Right lobe of liver (tissue), 6 donors: Measurements from ENCODE around the gene SIRT2. TPM values are rescaled to one million over a fixed set of nuclear protein-coding genes. Genes with fewer than 3 reads are reported as not detected.
"Not testable (repeated sequence)": the region's sequence is repeated elsewhere in the genome, so short reads cannot be mapped to it uniquely, and the experiment has no call there.

ENCODE experiments used
- ATAC-seq, 4 donors: fragments of 200-7000 bp; cut with Tn5 transposase; one replicate each; pipeline ENCODE4 v1.9.1; 2020; ENCODE audit warnings: mild to moderate bottlenecking in 4 of 4, moderate library complexity in 4 of 4
- DNase-seq, 3 donors: peaks; one replicate each; pipeline ENCODE4 v3.0.0-alpha.2; 2020
- H3K27ac ChIP-seq, 3 donors: fragments of 200-600 bp; one replicate each; pipeline ENCODE4 v1.8.0; 2022
- H3K27me3 ChIP-seq, 2 donors: fragments of 200-600 bp; one replicate each; pipeline ENCODE4 v1.8.0; 2022
- H3K36me3 ChIP-seq, 4 donors: fragments of 200-600 bp; sonication (generic) in 1 of 4; one replicate each; pipeline versions ENCODE4 v1.5.1 to v1.8.0; 2017 to 2022; ENCODE audit warnings: control low read depth in 1 of 4
- H3K4me1 ChIP-seq, 4 donors: fragments of 200-600 bp; sonication (generic) in 1 of 4; one replicate each; pipeline versions ENCODE4 v1.5.1 to v1.8.0; 2017 to 2022; ENCODE audit warnings: control low read depth in 1 of 4
- H3K4me3 ChIP-seq, 3 donors: fragments of 200-600 bp; one replicate each; pipeline ENCODE4 v1.8.0; 2022
- H3K9me3 ChIP-seq, 4 donors: fragments of 200-600 bp; sonication (generic) in 1 of 4; one replicate each; pipeline versions ENCODE4 v1.5.1 to v1.8.0; 2017 to 2022; ENCODE audit warnings: control low read depth in 1 of 4
- CTCF ChIP-seq, 4 donors: fragments of 200-600 bp in 3 of 4; fragments of 450-650 bp in 1 of 4; IDR thresholded peaks; one replicate each; pipeline versions ENCODE4 v1.5.1 to v1.8.0; 2016 to 2022; ENCODE audit warnings: antibody characterized with exemption in 4 of 4, mild to moderate bottlenecking in 2 of 4
- POLR2A ChIP-seq: fragments of 450-650 bp; IDR thresholded peaks from one replicate; pipeline ENCODE4 v1.6.1; 2017; ENCODE audit warnings: antibody characterized with exemption, mild to moderate bottlenecking
- WGBS: methylation state at CpG from one replicate; pipeline ENCODE4 v1.1.6; 2018; ENCODE audit warnings: low coverage, low lambda C conversion rate; ENCODE audit not compliant: insufficient coverage; ENCODE audit errors: missing lambda C conversion rate; 5-methylcytosine and 5-hydroxymethylcytosine counted together
- intact Hi-C, 2 donors: fragments of 100-400 bp; cut with DNase I; formaldehyde crosslinking; loops; one replicate each; pipeline versions ENCODE4 v1.11.2 to v1.14.1; 2022
- total RNA-seq, 6 experiments: library from RNA; depleted of rRNA in 2 of 6; stranded (reverse); fragments of >200 nt in 2 of 6; fragmentation: NEBNext Ultra II Directional in 3 of 6; extraction: Animal tissue kit (Norgen Biotek cat#: 25700) in 3 of 6; gene quantifications; one replicate each; pipeline versions ENCODE4 v1.1.0 to v1.2.4, GENCODE V29; 2016 to 2023
- donor health status: DM: no; HTN: yes; CAD: no.
- donor health status: DM: no; HTN: no; CAD: no.
- donor health status: DM: no; HTN: no; CAD: no.
- donor health status: DM: no; HTN: yes; CAD: no.
- donor health status: DM: no; HTN: yes; CAD: no.

The SIRT2 gene
- total RNA-seq, 6 experiments from 2014 or later, result 28.6 to 62.0 (median 32.5) TPM

- intact Hi-C loops, result no loop called here
- Histone ChIP-seq H3K27me3 (no peaks in the 10 kb centered on the region), H3K9me3 (no peaks in the 10 kb centered on the region), H3K4me1 (peaks cover 0 to 8% (median 4%) of the 10 kb centered on the region in 4 donors), H3K27ac (no peak overlapping the region), H3K4me3 (no peak overlapping the region), H3K36me3 (peaks cover 0 to 14% (median 3%) of the 10 kb centered on the region in 4 donors)
- ATAC-seq (no peak), DNase-seq (no peak)
- TF ChIP-seq CTCF (IDR thresholded peaks at IDR 0.05) (no peak), POLR2A (no peak)
- WGBS, result 100% methylated on average over 1 of the region's 17 CpGs
Observed at GRCh38 chr19:38888876-38889275, 10.5 kb downstream of the SIRT2 start.

- H3K36me3 ChIP-seq, result peaks cover 0 to 16% (median 3%) of the 10 kb centered on the region in 4 donors
- ATAC-seq, H3K9me3 ChIP-seq, H3K4me3 ChIP-seq, H3K27ac ChIP-seq, intact Hi-C loops, H3K4me1 ChIP-seq, H3K27me3 ChIP-seq, DNase-seq: not testable (repeated sequence)
- WGBS, result 100% methylated on average over 1 of the region's 3 CpGs
Observed at GRCh38 chr19:38884691-38885090, 14.7 kb downstream of the SIRT2 start.

DNA sequence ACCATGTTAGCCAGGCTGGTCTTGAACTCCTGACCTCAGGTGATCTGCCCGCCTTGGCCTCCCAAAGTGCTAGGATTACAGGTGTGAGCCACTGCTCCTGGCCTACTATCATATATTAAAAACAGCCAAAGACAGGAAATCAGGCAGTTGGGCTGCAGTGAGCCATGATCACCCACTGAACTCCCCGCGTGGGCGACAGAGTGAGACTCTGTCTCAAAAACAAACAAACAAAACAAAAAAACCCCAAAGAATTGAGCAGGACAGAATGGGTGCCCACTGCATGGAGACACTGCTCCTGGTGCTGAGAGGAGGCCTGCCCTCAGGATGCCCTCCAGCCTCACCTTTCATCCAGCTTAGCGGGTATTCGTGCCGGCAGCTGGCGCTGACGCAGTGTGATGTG is 16.1 kb downstream of the SIRT2 start:
- no peak overlapping the region for H3K4me3 ChIP-seq
- H3K27me3 ChIP-seq, result no peaks in the 10 kb centered on the region
- ATAC-seq (no peak), DNase-seq (no peak)
- no peak for TF ChIP-seq POLR2A
- no peak for TF ChIP-seq CTCF (IDR thresholded peaks at IDR 0.05)
- H3K9me3 ChIP-seq, result no peaks in the 10 kb centered on the region
- intact Hi-C loops, result no loop called here
- 79% methylated on average over 5 of the region's 9 CpGs for WGBS
- peaks cover 0 to 6% (median 2%) of the 10 kb centered on the region in 4 donors for H3K36me3 ChIP-seq
- peaks cover 0 to 8% (median 4%) of the 10 kb centered on the region in 4 donors for H3K4me1 ChIP-seq
- H3K27ac ChIP-seq, result no peak overlapping the region

DNA sequence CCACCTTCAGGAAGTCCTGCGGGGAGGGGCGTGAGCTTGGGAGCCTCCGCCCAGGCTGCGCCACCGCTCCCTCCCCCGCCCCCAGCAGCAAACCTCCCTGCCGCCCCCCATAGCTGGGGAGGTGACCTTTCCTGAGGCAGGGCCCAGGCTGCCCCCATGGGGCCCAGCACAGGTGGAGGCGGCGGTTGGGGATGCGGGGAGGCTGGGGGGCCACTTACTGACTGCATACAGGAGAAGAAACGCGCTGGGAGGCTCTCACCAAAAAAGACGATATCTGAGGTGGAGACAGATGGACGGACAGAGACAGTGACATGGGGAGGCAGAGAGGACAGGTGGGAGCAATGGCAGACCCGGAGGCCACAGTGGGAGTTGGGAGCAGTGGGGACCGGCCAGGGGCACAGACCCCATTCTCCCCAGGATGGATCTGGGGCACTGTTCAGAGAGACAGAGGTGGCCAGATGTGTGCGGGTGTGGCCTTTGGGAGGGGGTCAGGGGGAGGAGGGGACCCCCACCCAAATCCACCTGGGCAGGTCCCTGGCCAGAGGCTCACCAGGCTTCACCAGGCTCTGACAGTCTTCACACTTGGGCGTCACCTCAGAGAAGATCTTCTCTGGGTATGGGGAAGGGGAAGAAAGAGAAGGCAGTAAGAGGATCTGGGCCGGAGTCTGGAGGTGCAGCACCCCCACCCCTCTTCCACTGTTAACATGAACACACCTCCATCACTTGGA is 18.4 kb downstream of the SIRT2 start:
- Histone ChIP-seq H3K36me3 (peaks cover 0 to 4% (median 0%) of the 10 kb centered on the region in 4 donors), H3K9me3 (no peaks in the 10 kb centered on the region), H3K27me3 (no peaks in the 10 kb centered on the region), H3K4me1 (peaks cover 0 to 6% (median 3%) of the 10 kb centered on the region in 4 donors), H3K27ac (no peak overlapping the region), H3K4me3 (no peak overlapping the region)
- 90% methylated on average over 4 of the region's 19 CpGs for WGBS
- no peak for ATAC-seq
- TF ChIP-seq CTCF (IDR thresholded peaks at IDR 0.05) (no peak), POLR2A (no peak)
- DNase-seq, result no peak
- intact Hi-C loops, result no loop called here

- Histone ChIP-seq H3K27ac (no peak overlapping the region), H3K4me3 (no peak overlapping the region), H3K36me3 (peaks cover 0 to 4% (median 0%) of the 10 kb centered on the region in 4 donors), H3K4me1 (no peaks in the 10 kb centered on the region), H3K9me3 (no peaks in the 10 kb centered on the region), H3K27me3 (no peaks in the 10 kb centered on the region)
- DNase-seq (no peak), ATAC-seq (peak in 1 of 4 donors; percentile 13)
- no peak for TF ChIP-seq CTCF (IDR thresholded peaks at IDR 0.05)
- TF ChIP-seq POLR2A, result no peak
- WGBS, result 96% methylated on average over 3 of the region's 19 CpGs
- intact Hi-C loops, result no loop called here
Observed at GRCh38 chr19:38880076-38880881, 19.1 kb downstream of the SIRT2 start.
